Measurements from ENCODE around the gene DNAJB11. TPM values are rescaled to one million over a fixed set of nuclear protein-coding genes. Genes with fewer than 3 reads are reported as not detected.

The DNAJB11 gene
- total and polyA plus RNA-seq, 2 donors from 2014 or later, result 45.0 to 46.4 TPM

- DNase-seq (peak in 1 of 5 donors; percentile 2), FAIRE-seq (no peak)
- Histone ChIP-seq H3K4me3 (ENCODE audit: low read length in 3 of 3) (no peak overlapping the region), H3K4me1 (ENCODE audit: control insufficient read depth in 2 of 3, insufficient read depth in 2 of 3, low read depth in 1 of 3, low read length in 3 of 3) (peaks cover 0 to 5% (median 0%) of the 10 kb centered on the region in 3 donors), H3K36me3 (ENCODE audit: control insufficient read depth in 2 of 3, insufficient read depth in 3 of 3, low read length in 3 of 3) (no peaks in the 10 kb centered on the region), H3K9ac (ENCODE audit: low read length in 3 of 3) (no peak overlapping the region), H3K27ac (ENCODE audit: low read depth in 2 of 2, low read length in 2 of 2) (no peak overlapping the region), H3K27me3 (ENCODE audit: control insufficient read depth, insufficient read depth, low read length) (no peaks in the 10 kb centered on the region), H3K9me3 (ENCODE audit: control insufficient read depth in 2 of 3, insufficient read depth in 1 of 3, low read length in 3 of 3) (no peaks in the 10 kb centered on the region)
- intact Hi-C loops (cut with DNase I), result loop anchor here (10.0 kb wide), 1 partner anchor 639 kb away; no protein-coding TSS in a partner anchor
- TF ChIP-seq CTCF (IDR thresholded peaks at IDR 0.05; ENCODE audit: borderline replicate concordance, extremely low read depth, insufficient read depth), result no peak
Measured at GRCh38 chr3:186613637-186614265, 43.2 kb downstream of the DNAJB11 start.

GRCh38 chr3:186614266-186614596 lies 43.7 kb downstream of the DNAJB11 start:
- intact Hi-C loops (cut with DNase I), result loop anchor here (10.0 kb wide), 1 partner anchor 639 kb away; no protein-coding TSS in a partner anchor
- H3K27ac ChIP-seq (ENCODE audit: low read depth in 2 of 2, low read length in 2 of 2), result no peak overlapping the region
- DNase-seq (peak in 1 of 5 donors; percentile 7), FAIRE-seq (no peak)
- H3K9me3 ChIP-seq (ENCODE audit: control insufficient read depth in 2 of 3, insufficient read depth in 1 of 3, low read length in 3 of 3), result no peaks in the 10 kb centered on the region
- H3K36me3 ChIP-seq (ENCODE audit: control insufficient read depth in 2 of 3, insufficient read depth in 3 of 3, low read length in 3 of 3), result no peaks in the 10 kb centered on the region
- H3K27me3 ChIP-seq (ENCODE audit: control insufficient read depth, insufficient read depth, low read length), result no peaks in the 10 kb centered on the region
- no peak overlapping the region for H3K9ac ChIP-seq (ENCODE audit: low read length in 3 of 3)
- TF ChIP-seq CTCF (IDR thresholded peaks at IDR 0.05; ENCODE audit: borderline replicate concordance, extremely low read depth, insufficient read depth), result no peak
- H3K4me3 ChIP-seq (ENCODE audit: low read length in 3 of 3), result no peak overlapping the region
- peaks cover 0 to 5% (median 0%) of the 10 kb centered on the region in 3 donors for H3K4me1 ChIP-seq (ENCODE audit: control insufficient read depth in 2 of 3, insufficient read depth in 2 of 3, low read depth in 1 of 3, low read length in 3 of 3)

- H3K9ac ChIP-seq (ENCODE audit: low read length in 3 of 3), result no peak overlapping the region
- H3K36me3 ChIP-seq (ENCODE audit: control insufficient read depth in 2 of 3, insufficient read depth in 3 of 3, low read length in 3 of 3), result no peaks in the 10 kb centered on the region
- FAIRE-seq (peak; percentile 82), DNase-seq (peak in 4 of 5 donors; percentile 86 to 88 (median 88))
- H3K9me3 ChIP-seq (ENCODE audit: control insufficient read depth in 2 of 3, insufficient read depth in 1 of 3, low read length in 3 of 3), result no peaks in the 10 kb centered on the region
- peaks cover 0 to 5% (median 0%) of the 10 kb centered on the region in 3 donors for H3K4me1 ChIP-seq (ENCODE audit: control insufficient read depth in 2 of 3, insufficient read depth in 2 of 3, low read depth in 1 of 3, low read length in 3 of 3)
- no peak overlapping the region for H3K27ac ChIP-seq (ENCODE audit: low read depth in 2 of 2, low read length in 2 of 2)
- no peaks in the 10 kb centered on the region for H3K27me3 ChIP-seq (ENCODE audit: control insufficient read depth, insufficient read depth, low read length)
- intact Hi-C loops (cut with DNase I), result loop anchor here (10.0 kb wide), 1 partner anchor 640 kb away; no protein-coding TSS in a partner anchor
- TF ChIP-seq CTCF (IDR thresholded peaks at IDR 0.05; ENCODE audit: borderline replicate concordance, extremely low read depth, insufficient read depth), result peak; percentile 98
- no peak overlapping the region for H3K4me3 ChIP-seq (ENCODE audit: low read length in 3 of 3)
Measured at GRCh38 chr3:186614597-186615483, 44.3 kb downstream of the DNAJB11 start.

Measured in kidney (tissue), 14 donors.